Stimulated activated naive CD8-positive, alpha-beta T cell treated with anti-CD3 and anti-CD28 coated beads, Interleukin-15, Interleukin-2, amounts not matched to agents 100 ng/mL and 50 ng/mL, for 24 hours (primary cell): ENCODE results near the gene PFKP.

Experiments
- H3K27ac Mint-ChIP-seq: one replicate; pipeline ENCODE4 v1.8.0; 2021; ENCODE audit warnings: mild to moderate bottlenecking, mixed read lengths
- H3K27me3 Mint-ChIP-seq: one replicate; pipeline ENCODE4 v1.8.0; 2021; ENCODE audit warnings: mixed read lengths
- H3K36me3 Mint-ChIP-seq: one replicate; pipeline ENCODE4 v1.8.0; 2021; ENCODE audit warnings: low read depth, mixed read lengths
- H3K4me1 Mint-ChIP-seq: one replicate; pipeline ENCODE4 v1.8.0; 2021; ENCODE audit warnings: low read depth, mixed read lengths
- H3K4me3 Mint-ChIP-seq: one replicate; pipeline ENCODE4 v1.8.0; 2021; ENCODE audit warnings: mild to moderate bottlenecking, mixed read lengths
- H3K9me3 Mint-ChIP-seq: one replicate; pipeline ENCODE4 v1.8.0; 2021; ENCODE audit warnings: mixed read lengths

PFKP gene

DNA sequence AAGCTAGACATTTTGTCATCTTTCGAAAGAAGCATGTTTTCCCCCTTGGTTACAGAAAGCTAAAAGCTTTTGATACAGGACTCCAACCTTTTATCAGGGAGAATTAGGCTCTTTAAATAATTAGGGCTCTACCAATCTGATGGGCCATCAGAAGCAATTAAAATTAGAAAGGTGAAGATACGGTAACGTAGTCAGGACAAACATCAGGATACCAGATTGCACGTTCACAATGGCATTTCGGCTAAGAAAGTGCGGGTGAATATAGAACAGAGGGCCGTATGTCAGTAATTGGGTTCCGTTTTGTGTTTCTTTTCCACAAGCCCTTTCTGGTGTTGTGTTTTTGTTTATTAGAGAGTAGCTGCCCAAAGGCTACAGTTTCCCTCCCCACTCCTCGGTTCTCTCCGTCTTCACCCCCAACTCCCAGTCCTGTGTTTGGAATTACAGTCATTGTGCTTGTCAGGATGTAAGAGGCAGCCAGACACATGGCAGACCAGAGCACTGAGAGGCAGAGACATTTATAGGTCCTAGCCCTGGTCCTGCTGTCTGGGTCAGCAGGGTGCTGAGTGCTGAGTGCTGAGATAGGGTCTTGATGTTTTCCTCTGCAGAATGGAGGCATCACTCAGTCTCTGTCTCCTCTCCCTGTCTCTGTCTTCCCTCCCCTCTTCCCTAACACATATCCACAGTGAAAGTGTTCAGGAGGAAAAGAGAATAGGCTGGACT lies 5.5 kb downstream of the PFKP start:
- peaks cover 75% of the 10 kb centered on the region for H3K4me1 Mint-ChIP-seq
- no peak overlapping the region for H3K4me3 Mint-ChIP-seq
- H3K27ac Mint-ChIP-seq, result no peak overlapping the region
- no peaks in the 10 kb centered on the region for H3K27me3 Mint-ChIP-seq
- H3K36me3 Mint-ChIP-seq, result peaks cover 76% of the 10 kb centered on the region
- H3K9me3 Mint-ChIP-seq, result no peaks in the 10 kb centered on the region

DNA sequence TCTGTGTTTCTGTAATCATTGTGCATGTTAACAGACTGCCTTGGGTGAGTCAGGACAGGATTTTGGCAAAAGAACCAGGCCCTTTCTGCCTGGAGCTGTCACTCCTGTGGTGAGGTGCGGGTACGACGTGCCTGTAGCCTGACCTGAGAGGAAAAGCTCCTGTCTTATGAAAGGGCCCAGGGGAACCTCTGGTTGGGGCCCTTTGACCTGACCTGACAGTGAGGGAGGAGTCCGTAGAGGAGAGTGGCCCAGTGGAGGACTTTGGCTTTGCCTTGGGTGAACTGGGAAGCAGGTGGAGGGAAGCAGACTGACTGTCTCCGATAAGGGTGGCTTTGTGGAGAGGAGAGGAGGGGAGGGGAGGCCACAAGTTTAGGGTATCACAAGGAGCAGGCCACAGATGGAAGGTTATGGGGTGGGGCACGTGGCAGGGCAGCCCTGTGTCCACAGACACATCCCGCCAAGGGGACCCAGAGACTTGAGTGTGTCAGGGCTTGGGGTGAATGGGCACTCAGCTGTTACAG lies 6.9 kb downstream of the PFKP start:
- peaks cover 78% of the 10 kb centered on the region for H3K4me1 Mint-ChIP-seq

GRCh38 chr10:3074985-3075600 lies 7.7 kb downstream of the PFKP start:
- Mint-ChIP-seq H3K4me1 (peaks cover 72% of the 10 kb centered on the region), H3K36me3 (peaks cover 77% of the 10 kb centered on the region), H3K4me3 (no peak overlapping the region), H3K27me3 (no peaks in the 10 kb centered on the region), H3K27ac (no peak overlapping the region), H3K9me3 (no peaks in the 10 kb centered on the region)

More for the DNA sequence above, 6.9 kb downstream of the PFKP start:
- peaks cover 79% of the 10 kb centered on the region for H3K36me3 Mint-ChIP-seq
- H3K9me3 Mint-ChIP-seq, result no peaks in the 10 kb centered on the region
- no peak overlapping the region for H3K27ac Mint-ChIP-seq
- no peak overlapping the region for H3K4me3 Mint-ChIP-seq
- H3K27me3 Mint-ChIP-seq, result no peaks in the 10 kb centered on the region

GRCh38 chr10:3076138-3076537 lies 8.8 kb downstream of the PFKP start:
- Mint-ChIP-seq H3K9me3 (no peaks in the 10 kb centered on the region), H3K36me3 (peaks cover 73% of the 10 kb centered on the region), H3K4me1 (peaks cover 66% of the 10 kb centered on the region), H3K4me3 (no peak overlapping the region), H3K27ac (no peak overlapping the region), H3K27me3 (no peaks in the 10 kb centered on the region)

GRCh38 chr10:3077509-3077908 lies 10.2 kb downstream of the PFKP start:
- Mint-ChIP-seq H3K27ac (no peak overlapping the region), H3K9me3 (no peaks in the 10 kb centered on the region)

GRCh38 chr10:3077940-3078630 lies 10.7 kb downstream of the PFKP start:
- peaks cover 67% of the 10 kb centered on the region for H3K36me3 Mint-ChIP-seq
- H3K27ac Mint-ChIP-seq, result no peak overlapping the region
- H3K4me1 Mint-ChIP-seq, result peaks cover 47% of the 10 kb centered on the region
- no peak overlapping the region for H3K4me3 Mint-ChIP-seq
- H3K27me3 Mint-ChIP-seq, result no peaks in the 10 kb centered on the region
- no peaks in the 10 kb centered on the region for H3K9me3 Mint-ChIP-seq

More at GRCh38 chr10:3077509-3077908, 10.2 kb downstream of the PFKP start:
- H3K36me3 Mint-ChIP-seq, result peaks cover 67% of the 10 kb centered on the region
- H3K4me3 Mint-ChIP-seq, result no peak overlapping the region
- peaks cover 53% of the 10 kb centered on the region for H3K4me1 Mint-ChIP-seq
- no peaks in the 10 kb centered on the region for H3K27me3 Mint-ChIP-seq

GRCh38 chr10:3081383-3081981 lies 14.1 kb downstream of the PFKP start:
- no peaks in the 10 kb centered on the region for H3K9me3 Mint-ChIP-seq
- H3K27me3 Mint-ChIP-seq, result no peaks in the 10 kb centered on the region
- peaks cover 57% of the 10 kb centered on the region for H3K36me3 Mint-ChIP-seq
- H3K4me1 Mint-ChIP-seq, result peaks cover 31% of the 10 kb centered on the region
- no peak overlapping the region for H3K27ac Mint-ChIP-seq
- H3K4me3 Mint-ChIP-seq, result no peak overlapping the region

GRCh38 chr10:3082290-3082689 lies 14.9 kb downstream of the PFKP start:
- peaks cover 57% of the 10 kb centered on the region for H3K36me3 Mint-ChIP-seq
- H3K9me3 Mint-ChIP-seq, result no peaks in the 10 kb centered on the region
- no peak overlapping the region for H3K27ac Mint-ChIP-seq
- H3K4me3 Mint-ChIP-seq, result no peak overlapping the region
- peaks cover 31% of the 10 kb centered on the region for H3K4me1 Mint-ChIP-seq
- no peaks in the 10 kb centered on the region for H3K27me3 Mint-ChIP-seq

DNA sequence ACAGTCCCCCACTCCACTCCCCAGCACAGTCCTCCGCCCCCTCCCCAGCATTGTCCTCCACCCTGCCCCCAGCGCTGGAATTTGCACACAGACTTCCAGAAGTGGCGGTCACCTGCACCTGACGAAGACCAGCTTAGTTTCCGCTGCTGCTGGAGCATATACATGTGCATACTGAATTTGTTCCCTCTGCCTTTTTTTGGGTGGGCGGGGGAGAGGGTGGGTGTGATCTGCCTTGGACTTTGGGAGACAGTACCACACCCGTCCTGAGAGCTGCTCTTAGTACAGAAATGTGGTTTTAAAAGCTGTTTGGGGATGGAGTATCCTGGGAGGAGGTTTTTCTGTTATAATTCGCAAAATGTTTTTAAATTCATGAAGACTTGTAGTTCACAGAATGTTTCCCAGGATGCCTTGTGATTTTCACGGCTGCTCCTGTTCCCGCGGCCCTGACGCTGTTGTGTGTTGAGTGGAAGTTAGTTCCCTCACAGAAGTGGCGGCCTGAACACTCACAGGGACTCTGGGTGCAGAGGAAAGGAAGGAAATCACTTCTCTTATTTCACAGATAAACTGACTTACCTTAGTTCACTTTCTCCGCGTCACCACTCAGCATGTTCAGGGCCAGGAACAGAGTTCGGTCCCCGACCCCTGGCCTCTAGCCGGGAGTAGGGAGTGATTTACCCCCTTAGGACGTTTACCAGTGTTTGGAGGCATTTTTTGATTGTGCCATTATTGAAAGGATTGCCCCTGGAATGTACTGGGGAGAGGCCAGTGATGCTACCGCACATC lies 18.6 kb downstream of the PFKP start:
- Mint-ChIP-seq H3K4me3 (no peak overlapping the region), H3K27ac (no peak overlapping the region), H3K36me3 (peaks cover 60% of the 10 kb centered on the region), H3K4me1 (peaks cover 34% of the 10 kb centered on the region), H3K27me3 (no peaks in the 10 kb centered on the region), H3K9me3 (no peaks in the 10 kb centered on the region)

- H3K4me3 Mint-ChIP-seq, result no peak overlapping the region
- peak overlapping the region; percentile 72 for H3K27ac Mint-ChIP-seq
- peaks cover 71% of the 10 kb centered on the region for H3K4me1 Mint-ChIP-seq
- no peaks in the 10 kb centered on the region for H3K27me3 Mint-ChIP-seq
- peaks cover 74% of the 10 kb centered on the region for H3K36me3 Mint-ChIP-seq
- no peaks in the 10 kb centered on the region for H3K9me3 Mint-ChIP-seq
Measured at GRCh38 chr10:3090388-3090787, 23.0 kb downstream of the PFKP start.

DNA sequence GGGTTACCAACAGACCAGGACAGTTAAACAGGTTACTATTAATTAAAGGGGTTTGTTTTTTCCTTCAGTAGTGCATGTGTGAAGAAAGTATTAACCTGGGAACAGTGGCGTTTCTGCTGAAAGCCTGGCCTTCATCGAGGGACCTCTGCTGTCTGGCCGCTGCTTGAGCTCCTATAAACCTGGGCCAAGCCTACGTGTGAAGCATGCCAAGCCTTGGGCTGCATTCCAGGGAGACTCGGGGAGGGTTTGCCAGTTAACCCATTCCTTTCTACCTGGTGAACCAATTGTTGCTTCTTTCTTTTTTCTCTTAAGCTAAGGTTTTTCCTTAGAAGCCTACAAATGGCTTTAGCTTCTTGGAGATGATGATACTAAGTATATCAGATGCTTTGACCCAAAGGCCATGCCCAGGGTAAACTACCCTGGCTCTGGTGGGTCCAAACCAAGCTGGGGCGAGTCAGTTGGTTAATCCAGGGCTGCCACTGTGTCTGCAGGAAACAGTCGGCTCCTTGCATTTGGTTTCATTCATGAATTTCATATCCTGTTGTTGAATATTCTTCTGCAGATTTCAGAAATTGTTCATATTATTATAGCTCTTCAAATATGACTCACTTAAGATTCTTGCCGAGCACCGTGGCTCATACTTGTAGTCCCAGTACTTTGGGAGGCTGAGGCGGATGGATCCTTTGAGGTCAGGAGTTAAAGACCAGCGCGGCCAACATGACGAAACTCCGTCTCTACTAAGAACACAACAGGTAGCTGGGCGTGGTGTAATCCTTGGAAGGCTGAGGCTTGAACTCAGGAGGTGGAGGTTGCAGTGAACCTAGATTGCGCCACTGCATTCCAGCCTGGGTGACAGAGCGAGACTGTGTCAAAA lies 23.8 kb downstream of the PFKP start:
- H3K36me3 Mint-ChIP-seq, result peaks cover 76% of the 10 kb centered on the region

GRCh38 chr10:3091921-3092320 lies 24.6 kb downstream of the PFKP start:
- Mint-ChIP-seq H3K27ac (peak overlapping the region; percentile 65), H3K4me1 (peaks cover 75% of the 10 kb centered on the region), H3K27me3 (no peaks in the 10 kb centered on the region), H3K9me3 (no peaks in the 10 kb centered on the region), H3K36me3 (peaks cover 69% of the 10 kb centered on the region), H3K4me3 (no peak overlapping the region)

More for the DNA sequence above, 23.8 kb downstream of the PFKP start:
- H3K4me3 Mint-ChIP-seq, result peak overlapping the region; percentile 47
- H3K9me3 Mint-ChIP-seq, result no peaks in the 10 kb centered on the region
- no peaks in the 10 kb centered on the region for H3K27me3 Mint-ChIP-seq
- peaks cover 77% of the 10 kb centered on the region for H3K4me1 Mint-ChIP-seq
- H3K27ac Mint-ChIP-seq, result peak overlapping the region; percentile 72

DNA sequence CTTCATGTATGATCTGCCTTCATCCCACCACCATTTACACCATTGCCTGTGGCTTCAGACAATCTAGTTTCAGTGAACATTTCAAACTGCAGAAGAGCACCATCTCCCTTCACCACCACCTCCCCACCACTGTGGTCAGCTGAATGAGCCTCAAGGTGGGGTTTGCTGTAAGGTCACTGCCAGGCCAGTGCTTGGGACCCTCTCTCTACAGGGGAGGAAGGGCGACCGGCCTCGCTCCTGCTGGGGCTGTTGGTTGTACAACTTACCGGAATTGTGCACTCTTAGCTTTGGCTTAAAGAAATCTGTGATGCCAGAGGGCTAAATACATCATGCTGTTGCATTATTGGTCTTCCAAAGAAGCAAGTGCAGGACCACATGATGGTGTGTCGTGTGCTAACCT lies 26.6 kb downstream of the PFKP start:
- peak overlapping the region; percentile 59 for H3K4me3 Mint-ChIP-seq
- H3K36me3 Mint-ChIP-seq, result peaks cover 77% of the 10 kb centered on the region
- H3K9me3 Mint-ChIP-seq, result no peaks in the 10 kb centered on the region
- H3K27me3 Mint-ChIP-seq, result no peaks in the 10 kb centered on the region
- H3K27ac Mint-ChIP-seq, result peak overlapping the region; percentile 97
- H3K4me1 Mint-ChIP-seq, result peaks cover 80% of the 10 kb centered on the region
